Astrocyte of the cerebellum (primary cell): ENCODE measurements around the gene JAK1.
A peak's percentile ranks its signal among the peaks of the same experiment; 100 is the strongest.

Source experiments
- DNase-seq: peaks from one replicate; pipeline ENCODE4 v3.0.0-alpha.2; 2011; ENCODE audit warnings: low read depth
- H3K4me3 ChIP-seq: 2 replicates; pipeline ENCODE4 v1.5.1; 2011; ENCODE audit warnings: mild to moderate bottlenecking, low read depth, low read length, moderate library complexity
- CTCF ChIP-seq: IDR thresholded peaks from 2 replicates; pipeline ENCODE4 v1.5.1; 2012; ENCODE audit warnings: low read length, low read depth, moderate library complexity, mild to moderate bottlenecking; ENCODE audit errors: missing control alignments
- in situ Hi-C: cut with HindIII; loops from 2 replicates; pipeline ENCODE4 v1.10.0; 2017; ENCODE audit warnings: low sequenced_read_pairs

The JAK1 gene

GRCh38 chr1:64838486-64838885 lies 127.9 kb downstream of the JAK1 start:
- in situ Hi-C loops = no loop called here
- no peak for DNase-seq
- no peak overlapping the region for H3K4me3 ChIP-seq
- TF ChIP-seq CTCF = no peak

- no peak for DNase-seq
- no peak overlapping the region for H3K4me3 ChIP-seq
- in situ Hi-C loops = no loop called here
- no peak for TF ChIP-seq CTCF
Measured at GRCh38 chr1:64836802-64837201, 129.5 kb downstream of the JAK1 start.

GRCh38 chr1:64834734-64835133 lies 131.6 kb downstream of the JAK1 start:
- peak; percentile 4 for DNase-seq
- no peak for TF ChIP-seq CTCF
- no peak overlapping the region for H3K4me3 ChIP-seq
- in situ Hi-C loops = no loop called here

- in situ Hi-C loops = no loop called here
Measured at GRCh38 chr1:64830030-64830651, 136.2 kb downstream of the JAK1 start.

GRCh38 chr1:64829411-64830029 lies 136.8 kb downstream of the JAK1 start:
- TF ChIP-seq CTCF = no peak
- in situ Hi-C loops = no loop called here
- DNase-seq = no peak
- no peak overlapping the region for H3K4me3 ChIP-seq

More at GRCh38 chr1:64830030-64830651, 136.2 kb downstream of the JAK1 start:
- no peak for TF ChIP-seq CTCF
- no peak overlapping the region for H3K4me3 ChIP-seq
- no peak for DNase-seq

GRCh38 chr1:64828829-64829228 lies 137.5 kb downstream of the JAK1 start:
- in situ Hi-C loops = no loop called here
- no peak overlapping the region for H3K4me3 ChIP-seq
- TF ChIP-seq CTCF = no peak
- no peak for DNase-seq

GRCh38 chr1:64826991-64827390 lies 139.4 kb downstream of the JAK1 start:
- TF ChIP-seq CTCF = no peak
- no peak for DNase-seq
- in situ Hi-C loops = no loop called here
- H3K4me3 ChIP-seq = no peak overlapping the region
